HG03442 (cell line): ENCODE data around the gene HOTAIR.

Source experiments
- ATAC-seq: cut with Tn5 transposase; IDR thresholded peaks from one replicate; pipeline ENCODE4 v1.9.1; 2021; ENCODE audit warnings: mild to moderate bottlenecking, moderate library complexity; ENCODE audit not compliant: unreplicated experiment

Gene HOTAIR

GRCh38 chr12:53974084-53975063, at the start of gene HOTAIR:
TSS of gene HOTAIR (minus strand) at chr12:53974954.
- ATAC-seq: no peak

- no peak for ATAC-seq
Measured at GRCh38 chr12:54024127-54024526, 49.4 kb upstream of the HOTAIR start.

DNA sequence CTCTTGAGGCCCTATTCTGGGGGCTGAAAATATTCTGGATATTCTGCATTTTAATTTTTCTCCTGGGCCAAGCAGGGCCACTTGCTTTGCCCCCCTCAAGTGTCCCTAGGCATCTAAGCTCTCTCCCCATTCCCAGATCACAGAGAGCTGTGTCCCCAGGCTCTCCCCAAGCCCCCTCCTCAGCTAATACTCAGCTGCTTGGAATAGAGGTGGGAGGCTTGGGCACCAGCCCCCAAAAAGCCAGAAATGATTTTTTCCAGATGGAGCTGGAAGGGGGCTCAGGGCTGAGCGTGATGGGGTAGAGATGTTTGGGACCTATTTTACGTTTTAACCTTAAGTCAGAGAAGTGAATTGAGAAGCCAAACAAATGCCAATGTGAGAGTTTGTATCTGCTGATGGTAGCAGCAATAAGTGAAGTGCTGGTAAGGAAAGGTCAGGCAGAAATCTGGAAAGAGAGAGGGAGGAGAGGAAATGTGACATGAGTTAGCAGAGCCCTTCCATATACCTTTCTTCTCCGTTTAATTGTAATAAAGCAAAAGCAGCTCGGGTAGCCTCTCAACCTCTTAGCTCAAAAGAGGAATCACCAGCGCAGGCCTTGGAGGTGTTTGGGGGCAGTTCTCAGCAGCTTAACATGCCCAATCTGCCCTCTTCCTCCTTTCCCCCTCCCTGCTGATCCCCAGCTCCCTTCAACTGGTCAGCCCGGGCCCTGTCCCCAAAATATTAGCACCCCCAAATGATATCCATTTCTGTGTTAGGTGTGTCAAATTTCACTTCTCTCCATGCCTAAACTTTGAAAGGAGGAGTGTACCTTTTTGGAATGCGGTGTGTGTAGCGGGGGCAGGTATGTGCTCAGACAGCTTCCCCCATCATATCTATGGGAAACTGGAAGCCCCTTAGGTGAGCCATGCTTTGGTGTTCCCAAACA, 48.5 kb upstream of the HOTAIR start:
- no peak for ATAC-seq

DNA sequence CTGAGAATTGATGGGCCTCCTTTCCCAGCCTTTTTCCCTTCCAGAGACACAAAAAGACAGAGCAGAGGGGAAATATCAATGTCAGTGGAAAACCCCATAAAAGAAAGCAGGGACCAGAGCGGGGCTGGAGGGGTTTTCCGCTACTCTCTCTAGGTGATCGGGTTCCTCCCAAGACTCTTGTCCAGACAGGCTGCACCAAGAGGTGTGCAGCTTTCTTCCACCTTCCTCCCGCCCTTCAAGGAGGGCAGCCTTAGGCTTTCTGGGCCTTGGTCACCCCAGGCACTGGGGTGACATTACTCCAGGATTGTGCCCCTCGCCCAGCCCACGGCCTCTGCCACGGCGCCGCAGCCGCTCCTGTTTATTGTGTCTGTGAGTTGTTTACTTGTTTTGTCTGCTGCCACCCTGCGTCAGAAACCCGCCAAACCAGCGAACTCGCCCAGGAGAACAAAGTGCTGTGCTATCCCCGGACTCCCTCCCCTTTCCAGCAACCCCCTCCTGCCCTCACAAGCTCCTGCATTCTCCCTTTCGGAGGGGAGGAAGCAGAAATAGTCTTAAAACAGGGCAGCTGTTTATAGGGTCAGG, 46.8 kb upstream of the HOTAIR start:
- no peak for ATAC-seq

GRCh38 chr12:54020591-54021405, 46.0 kb upstream of the HOTAIR start:
- ATAC-seq: no peak

GRCh38 chr12:54019924-54020590, 45.3 kb upstream of the HOTAIR start:
- ATAC-seq: no peak

- ATAC-seq: no peak
Measured at GRCh38 chr12:54019091-54019811, 44.5 kb upstream of the HOTAIR start.

DNA sequence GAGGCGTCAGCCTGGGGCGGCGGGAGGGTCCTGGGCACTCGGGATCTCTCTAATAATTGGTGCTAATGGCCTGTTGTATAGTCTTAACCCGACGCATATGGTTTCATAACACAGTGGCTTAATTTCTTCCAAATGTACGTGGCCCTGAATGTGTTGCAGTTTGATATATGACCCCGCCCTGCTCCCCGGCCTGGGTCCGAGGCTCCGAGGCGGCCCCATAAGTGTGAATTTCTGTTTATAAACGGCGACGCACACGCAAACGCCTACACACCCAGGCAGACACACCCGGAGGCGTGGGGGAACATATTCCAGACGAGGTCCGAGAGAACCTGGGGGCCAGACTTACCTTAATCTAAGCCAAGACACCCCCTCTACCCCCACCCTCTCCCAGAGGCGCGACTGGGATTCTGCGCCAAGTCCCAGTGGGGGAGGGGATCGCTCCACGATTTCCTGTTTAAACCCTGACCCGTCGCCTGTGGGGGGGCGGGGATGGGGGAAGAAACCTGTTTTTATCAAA, 43.8 kb upstream of the HOTAIR start:
- ATAC-seq: no peak

GRCh38 chr12:54017878-54018467, 43.2 kb upstream of the HOTAIR start:
- ATAC-seq: peak; percentile 80

DNA sequence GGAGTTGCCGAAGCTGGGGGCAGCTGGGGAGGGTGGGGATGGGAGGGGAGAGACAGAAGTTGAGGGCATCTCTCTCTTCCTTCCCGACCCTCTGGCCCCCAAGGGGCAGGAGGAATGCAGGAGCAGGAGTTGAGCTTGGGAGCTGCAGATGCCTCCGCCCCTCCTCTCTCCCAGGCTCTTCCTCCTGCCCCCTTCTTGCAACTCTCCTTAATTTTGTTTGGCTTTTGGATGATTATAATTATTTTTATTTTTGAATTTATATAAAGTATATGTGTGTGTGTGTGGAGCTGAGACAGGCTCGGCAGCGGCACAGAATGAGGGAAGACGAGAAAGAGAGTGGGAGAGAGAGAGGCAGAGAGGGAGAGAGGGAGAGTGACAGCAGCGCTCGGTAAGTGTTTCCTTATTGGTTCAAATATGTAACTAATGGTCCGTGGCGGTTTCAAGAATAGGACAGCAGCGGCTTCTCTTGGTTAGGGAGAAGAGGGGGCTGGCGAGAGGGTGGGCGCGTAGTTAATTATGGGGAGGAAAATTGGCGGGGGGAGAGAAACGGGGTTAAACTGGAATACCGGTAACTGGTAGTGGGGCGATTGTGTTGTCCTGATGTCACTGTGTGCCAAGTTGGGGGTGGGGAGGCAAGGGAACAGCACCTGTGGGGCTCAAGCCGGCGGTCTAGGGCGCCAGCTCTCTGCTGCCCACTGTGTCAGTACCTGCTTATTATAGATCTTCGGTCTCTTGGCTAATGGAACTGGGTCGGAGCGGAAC, 42.5 kb upstream of the HOTAIR start:
- ATAC-seq: peak; percentile 12

DNA sequence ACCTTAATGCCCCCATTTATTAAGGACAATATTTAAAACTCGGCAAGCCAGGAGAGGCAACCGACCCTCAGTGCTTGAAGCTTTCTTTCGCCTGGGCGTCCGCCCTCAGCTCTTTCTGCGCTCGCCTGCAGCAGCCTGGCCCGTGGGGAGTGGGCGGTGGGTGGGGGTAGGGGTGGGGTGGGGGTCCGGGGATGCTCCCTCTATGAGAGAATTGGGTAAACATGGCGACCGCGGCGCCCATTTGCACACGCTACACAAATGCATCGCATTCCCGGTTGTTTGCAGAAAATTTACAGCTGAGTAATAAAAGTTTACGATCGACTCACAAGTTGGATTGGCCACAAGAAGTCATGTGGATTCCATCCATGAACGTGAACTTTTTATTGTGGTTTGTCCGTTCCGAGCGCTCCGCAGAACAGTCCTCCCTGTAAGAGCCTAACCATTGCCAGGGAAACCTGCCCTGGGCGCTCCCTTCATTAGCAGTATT, 41.8 kb upstream of the HOTAIR start:
- ATAC-seq: no peak

GRCh38 chr12:54016051-54016450, 41.3 kb upstream of the HOTAIR start:
- ATAC-seq: no peak

- ATAC-seq: no peak
Measured at GRCh38 chr12:54015018-54015931, 40.5 kb upstream of the HOTAIR start.

- no peak for ATAC-seq
Measured at GRCh38 chr12:54014377-54015017, 39.7 kb upstream of the HOTAIR start.

- ATAC-seq: no peak
Measured at GRCh38 chr12:54012631-54013409, 38.1 kb upstream of the HOTAIR start.
